HepG2 (cell line): ENCODE measurements around the gene ASB16. TPM values are rescaled to one million over a fixed set of nuclear protein-coding genes. Genes with fewer than 3 reads are reported as not detected.

Experiments
- ATAC-seq: fragments of 200-7000 bp; cut with Tn5 transposase; 3 replicates; pipeline ENCODE4 v1.9.1; 2020; ENCODE audit warnings: mild to moderate bottlenecking, moderate library complexity
- BruUV-seq: library from RNA; stranded (reverse); fragments of 400-500 nt; replicated peaks from 2 replicates; lab custom pipeline; 2021; lab: Mats Ljungman, UMichigan
- CTCF ChIA-PET: fragments of 300-600 bp; formaldehyde crosslinking; extraction: SDS; loops from one replicate; lab custom pipeline; 2021; ENCODE audit warnings: low total read pairs, inconsistent platforms, low intra/inter-chr PET ratio; lab: Yijun Ruan, JAX
- POLR2A ChIA-PET: fragments of 350-600 bp; sonication (Branson Sonifier 250); formaldehyde crosslinking; loops from one replicate; lab custom pipeline; 2020; ENCODE audit warnings: antibody characterized with exemption, inconsistent platforms; lab: Yijun Ruan, JAX
- DNase-seq: peaks from one replicate; pipeline ENCODE4 v3.0.0-alpha.2; 2015; ENCODE audit warnings: low spot score
- FAIRE-seq: peaks from 3 replicates; lab custom pipeline; 2011; peaks lifted over from hg19 to GRCh38; lab: Jason Lieb, UNC
- H2AFZ ChIP-seq: one replicate; pipeline ENCODE4 v1.6.1; 2011; ENCODE audit warnings: low read length, inconsistent platforms
- H3K27ac ChIP-seq: fragments of 300-600 bp; 3 replicates; pipeline ENCODE4 v1.8.0; 2011; ENCODE audit warnings: mixed run types, mild to moderate bottlenecking, mixed read lengths, low read length, inconsistent platforms; ENCODE audit not compliant: insufficient read depth; ENCODE audit errors: extremely low read length
- H3K27me3 ChIP-seq, 2 experiments: fragments of 200-600 bp in 1 of 2; 2 replicates in 1 of 2; 3 replicates in 1 of 2; pipeline versions ENCODE4 v1.6.0 to v1.8.0; 2011; ENCODE audit warnings: low read length in 2 of 2, mild to moderate bottlenecking in 2 of 2, moderate library complexity in 2 of 2, inconsistent platforms in 1 of 2; ENCODE audit not compliant: insufficient read depth in 2 of 2, control insufficient read depth in 1 of 2
- H3K36me3 ChIP-seq, 2 experiments: fragments of 200-600 bp in 1 of 2; replicated peaks in 1 of 2; 2 replicates in 1 of 2; 3 replicates in 1 of 2; pipeline versions ENCODE4 v1.5.1 to v1.8.0; 2011; ENCODE audit warnings: low read length in 2 of 2, inconsistent platforms in 1 of 2; ENCODE audit not compliant: insufficient read depth in 2 of 2, control insufficient read depth in 1 of 2
- H3K4me1 ChIP-seq: 2 replicates; pipeline ENCODE4 v1.5.1; 2012; ENCODE audit warnings: low read length, inconsistent platforms; ENCODE audit not compliant: insufficient read depth
- H3K4me2 ChIP-seq: 2 replicates; pipeline ENCODE4 v1.6.0; 2011; ENCODE audit warnings: low read depth, low read length, inconsistent platforms
- H3K4me3 ChIP-seq, 3 experiments: fragments of 200-600 bp in 1 of 3; sonication (generic), shearing (Covaris generic) in 1 of 3; replicated peaks in 1 of 3; 2 replicates each; pipeline ENCODE4 v1.5.1; 2011 to 2016; ENCODE audit warnings: low read length in 3 of 3, inconsistent platforms in 2 of 3, low read depth in 2 of 3, mild to moderate bottlenecking in 2 of 3, control low read depth in 1 of 3, mixed read lengths in 1 of 3; ENCODE audit not compliant: insufficient read depth in 1 of 3
- H3K79me2 ChIP-seq: one replicate; pipeline ENCODE4 v1.6.1; 2011; ENCODE audit warnings: low read length, inconsistent platforms; ENCODE audit not compliant: insufficient read depth
- H3K9ac ChIP-seq: 2 replicates; pipeline ENCODE4 v1.6.0; 2011; ENCODE audit warnings: mild to moderate bottlenecking, low read depth, low read length, inconsistent platforms; ENCODE audit not compliant: insufficient read depth
- H3K9me3 ChIP-seq: 2 replicates; pipeline ENCODE4 v1.5.1; 2012; ENCODE audit warnings: mild to moderate bottlenecking, low read length
- H4K20me1 ChIP-seq: 2 replicates; pipeline ENCODE4 v1.6.0; 2011; ENCODE audit warnings: inconsistent platforms, mild to moderate bottlenecking, low read length, moderate library complexity; ENCODE audit not compliant: insufficient read depth
- CENPBD1 ChIP-seq: sonication (generic); formaldehyde crosslinking; IDR thresholded peaks from 2 replicates; pipeline ENCODE4 v1.8.0; 2022; ENCODE audit warnings: missing genetic modification reagents, low read depth, mild to moderate bottlenecking, borderline replicate concordance
- CREB3 ChIP-seq: sonication (generic); formaldehyde crosslinking; IDR thresholded peaks from 2 replicates; pipeline ENCODE4 v1.5.0; 2020; ENCODE audit warnings: missing genetic modification reagents
- CREBL2 ChIP-seq: sonication (generic); formaldehyde crosslinking; IDR thresholded peaks from 2 replicates; pipeline ENCODE4 v1.8.1; 2023; ENCODE audit warnings: missing genetic modification reagents, mild to moderate bottlenecking, borderline replicate concordance
- CSRNP1 ChIP-seq: sonication (generic); formaldehyde crosslinking; IDR thresholded peaks from 2 replicates; pipeline ENCODE4 v1.8.1; 2023; ENCODE audit warnings: mild to moderate bottlenecking, missing genetic modification reagents
- DNMT1 ChIP-seq: sonication (generic); formaldehyde crosslinking; IDR thresholded peaks from 2 replicates; pipeline ENCODE4 v1.5.1; 2020; ENCODE audit warnings: mild to moderate bottlenecking, missing genetic modification reagents
- HDAC2 ChIP-seq: sonication (generic); formaldehyde crosslinking; IDR thresholded peaks from 2 replicates; pipeline ENCODE4 v1.4.0; 2020; ENCODE audit warnings: missing genetic modification reagents
- HMGA1 ChIP-seq: sonication (generic); formaldehyde crosslinking; conservative IDR thresholded peaks from 2 replicates; pipeline ENCODE4 v1.4.0; 2020; ENCODE audit warnings: missing genetic modification reagents
- HMGXB4 ChIP-seq, 2 experiments: sonication (generic) in 1 of 2; formaldehyde crosslinking in 1 of 2; IDR thresholded peaks; 2 replicates each; pipeline versions ENCODE4 v1.4.0 to v1.6.1; 2018 to 2020; ENCODE audit warnings: missing genetic modification reagents in 2 of 2, borderline replicate concordance in 1 of 2, low read depth in 1 of 2, mild to moderate bottlenecking in 1 of 2, missing biosample characterization in 1 of 2
- KDM3A ChIP-seq: IDR thresholded peaks from 2 replicates; pipeline ENCODE4 v1.6.1; 2018; ENCODE audit warnings: low read depth, missing compliant biosample characterization
- KDM5A ChIP-seq: fragments of 200-600 bp; sonication (generic); IDR thresholded peaks from 2 replicates; pipeline ENCODE4 v1.7.0; 2018; ENCODE audit warnings: antibody characterized with exemption, mild to moderate bottlenecking, low read length, borderline replicate concordance
- MYNN ChIP-seq: sonication (generic); formaldehyde crosslinking; IDR thresholded peaks from 2 replicates; pipeline ENCODE4 v1.4.0; 2020; ENCODE audit warnings: mild to moderate bottlenecking, low read depth, missing genetic modification reagents
- NR2C2 ChIP-seq: sonication (generic); formaldehyde crosslinking; IDR thresholded peaks from 2 replicates; pipeline ENCODE4 v1.4.0; 2020; ENCODE audit warnings: missing genetic modification reagents, mild to moderate bottlenecking, moderate library complexity, borderline replicate concordance
- SP5 ChIP-seq: IDR thresholded peaks from 2 replicates; pipeline ENCODE4 v1.6.1; 2016; ENCODE audit warnings: low read depth, borderline replicate concordance
- TFAP4 ChIP-seq: sonication (generic); IDR thresholded peaks from 2 replicates; pipeline ENCODE4 v1.6.1; 2016; ENCODE audit warnings: low read depth, borderline replicate concordance
- ZKSCAN8 ChIP-seq: IDR thresholded peaks from 2 replicates; pipeline ENCODE4 v1.6.1; 2016; ENCODE audit warnings: borderline replicate concordance, missing genetic modification reagents, missing compliant biosample characterization
- ZNF24 ChIP-seq: fragments of 450-650 bp; IDR thresholded peaks from 2 replicates; pipeline ENCODE4 v1.6.1; 2017; ENCODE audit warnings: antibody characterized with exemption, mild to moderate bottlenecking
- ZNF343 ChIP-seq: sonication (generic); formaldehyde crosslinking; IDR thresholded peaks from 2 replicates; pipeline ENCODE4 v1.4.0; 2020; ENCODE audit warnings: mild to moderate bottlenecking, missing genetic modification reagents
- ZNF446 ChIP-seq: sonication (generic); formaldehyde crosslinking; IDR thresholded peaks from 2 replicates; pipeline ENCODE4 v1.5.0; 2020; ENCODE audit warnings: mild to moderate bottlenecking, missing genetic modification reagents
- ZNF629 ChIP-seq: sonication (generic); formaldehyde crosslinking; conservative IDR thresholded peaks from 2 replicates; pipeline ENCODE4 v1.5.0; 2020; ENCODE audit warnings: missing genetic modification reagents
- WGBS: methylation state at CpG from one replicate; pipeline ENCODE4 v1.1.6; 2017; ENCODE audit warnings: low lambda C conversion rate; 5-methylcytosine and 5-hydroxymethylcytosine counted together
- in situ Hi-C: cut with HindIII; loops from 2 replicates; pipeline ENCODE4 v1.10.0; 2017; ENCODE audit warnings: low pct_unique_long_range_greater_than_20kb; ENCODE audit not compliant: extremely low pct_ligation_motif_present
- intact Hi-C: fragments of 100-400 bp; cut with micrococcal nuclease; formaldehyde crosslinking; loops from one replicate; pipeline ENCODE4 v1.10.0; 2022; ENCODE audit not compliant: unreplicated experiment
- polyA plus RNA-seq, 8 experiments: library from polyadenylated mRNA; depleted of rRNA in 3 of 8; stranded (reverse) in 7 of 8; unstranded in 1 of 8; fragments of >200 nt; fragmentation: Illumina TruSeq in 4 of 8; extraction: Trizol in 4 of 8; gene quantifications; 2 replicates each; pipeline versions ENCODE4 v1.2.1 to v1.2.3, GENCODE V29; 2011 to 2016; ENCODE audit warnings: low read depth in 4 of 8, missing spikeins in 1 of 8, mixed read lengths in 1 of 8; ENCODE audit not compliant: insufficient read depth in 1 of 8
- total RNA-seq, 5 experiments: library from RNA; depleted of rRNA; stranded (reverse); fragments of >200 nt; fragmentation: Illumina TruSeq; extraction: Trizol; gene quantifications; 2 replicates each; pipeline ENCODE4 v1.2.3, GENCODE V29; 2016; ENCODE audit warnings: low read depth in 1 of 5

Gene ASB16
- total and polyA plus RNA-seq, 2 of the 13 experiments (the other 11 are each of a cell fraction or from before 2014, with no cell fraction given) = 0.07 TPM; not detected in 1

GRCh38 chr17:44221862-44222111 is 51.3 kb downstream of the ASB16 start:
- FAIRE-seq (no peak), DNase-seq (no peak), ATAC-seq (peak; percentile 1; the same call in 2 of the 3 replicates)
- Histone ChIP-seq H3K9ac (peak overlapping the region; percentile 90), H3K27me3 (no peaks in the 10 kb centered on the region; a peak in 1 of 5 replicates), H3K27ac (peak overlapping the region; percentile 89), H3K36me3 (peaks cover 0 to 3% of the 10 kb centered on the region in 2 experiments; a peak in 4 of 5 replicates), H3K9me3 (no peaks in the 10 kb centered on the region), H3K4me3 (peak overlapping the region; percentile 81 to 99 (median 88)), H3K4me1 (peaks cover 29% of the 10 kb centered on the region), H3K79me2 (peaks cover 21% of the 10 kb centered on the region), H2AFZ (no peak overlapping the region), H4K20me1 (no peaks in the 10 kb centered on the region; the same call in 1 of the 2 replicates), H3K4me2 (peak overlapping the region; percentile 95)
- BruUV-seq = TSS peak; percentile 50
- intact Hi-C loops = no loop called here
- WGBS = 2% methylated on average over 17 of the region's 17 CpGs
- ChIA-PET POLR2A (interaction anchor here (0.5 to 3.9 kb wide), 14 partner anchors 10 to 282 kb away, joined by 3 to 25 read pairs (median 5); partner anchors contain the start of genes ATXN7L3, GPATCH8, GRN and LSM12), CTCF (interaction anchor here (0.7 to 1.1 kb wide), 2 partner anchors 54 to 129 kb away, joined by 3 read pairs; no protein-coding TSS in a partner anchor)
- in situ Hi-C loops = loop anchor here (5.0 kb wide), 1 partner anchor 106 kb away; no protein-coding TSS in a partner anchor
- TF ChIP-seq HMGXB4 (CRISPR knock-in tag; IDR thresholded peaks at IDR 0.05; ENCODE audit: borderline replicate concordance in 1 of 2, low read depth in 1 of 2) (peak in 1 of 2 experiments; percentile 44; a peak in 1 of 4 replicates), SP5 (CRISPR knock-in tag) (0 out of 2 replicates have a peak, but pooled peaks have one; percentile 4), MYNN (CRISPR knock-in tag) (no peak), ZKSCAN8 (CRISPR knock-in tag) (no peak), ZNF24 (no peak), CENPBD1 (no peak), CREBL2 (CRISPR knock-in tag) (no peak), HMGA1 (CRISPR knock-in tag) (no peak), DNMT1 (CRISPR knock-in tag) (no peak), KDM5A (no peak), CREB3 (CRISPR knock-in tag) (no peak), TFAP4 (no peak), ZNF446 (CRISPR knock-in tag) (no peak), NR2C2 (no peak), CSRNP1 (no peak), KDM3A (0 out of 2 replicates have a peak, but pooled peaks have one; percentile 8), HDAC2 (CRISPR knock-in tag) (no peak), ZNF629 (CRISPR knock-in tag) (no peak), ZNF343 (0 out of 2 replicates have a peak, but pooled peaks have one; percentile 21)
